Measurements from ENCODE around the gene SRD5A1.
A peak's percentile ranks its signal among the peaks of the same experiment; 100 is the strongest.

Gene SRD5A1

DNA sequence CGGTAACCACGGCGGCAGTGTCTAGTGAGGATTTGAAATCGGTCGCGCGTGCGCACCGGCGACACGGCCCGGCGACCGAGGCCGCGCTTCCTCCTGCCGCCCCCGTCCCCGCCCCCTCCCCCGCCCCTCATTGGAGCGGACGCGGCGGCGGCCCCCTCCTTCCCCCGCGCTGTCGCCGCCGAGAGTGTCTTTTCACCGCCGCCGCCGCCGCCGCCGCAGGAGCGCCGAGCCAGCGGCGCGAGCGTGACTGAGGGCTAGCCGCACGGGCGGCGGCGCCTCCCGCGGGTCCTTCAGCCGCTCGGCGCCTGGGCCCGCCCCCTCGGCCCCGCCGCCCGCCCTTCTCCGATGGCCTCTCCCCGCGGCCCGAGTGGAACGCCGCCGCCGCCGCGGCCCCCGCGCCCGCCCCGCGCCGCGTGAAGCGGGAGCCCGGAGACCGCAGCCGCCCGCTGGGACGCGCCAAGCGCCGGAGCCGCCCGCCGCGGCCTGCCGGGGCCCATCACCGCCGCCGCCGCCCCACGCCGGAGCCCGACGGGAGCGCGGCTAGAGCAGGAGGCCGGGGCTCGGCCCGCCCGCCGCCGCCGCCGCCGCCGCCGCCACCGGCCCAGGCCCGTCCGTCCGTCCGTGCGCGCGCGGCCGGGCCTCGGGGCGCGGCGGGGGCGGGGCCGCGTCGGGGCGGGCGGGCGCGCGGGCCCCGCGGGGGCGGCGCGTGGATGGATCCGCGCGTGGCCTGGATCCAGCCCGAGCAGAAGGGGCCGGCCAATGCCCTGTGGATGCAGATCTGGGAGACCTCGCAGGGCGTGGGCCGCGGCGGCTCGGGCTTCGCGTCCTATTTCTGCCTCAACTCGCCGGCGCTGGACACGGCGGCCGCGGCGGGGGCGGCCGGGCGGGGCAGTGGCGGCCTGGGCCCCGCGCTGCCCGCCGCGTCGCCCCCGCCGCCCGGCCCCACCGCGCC is 80.3 kb downstream of the SRD5A1 start, which contains the start of gene TENT4A:
Gene TENT4A, plus strand, starts transcription at position 159 of the 952 bp plus-strand sequence. Its CDS starts 552 bp downstream, at position 711.
- DNase-seq (ENCODE audit: low spot score) = peak; percentile 99

DNA sequence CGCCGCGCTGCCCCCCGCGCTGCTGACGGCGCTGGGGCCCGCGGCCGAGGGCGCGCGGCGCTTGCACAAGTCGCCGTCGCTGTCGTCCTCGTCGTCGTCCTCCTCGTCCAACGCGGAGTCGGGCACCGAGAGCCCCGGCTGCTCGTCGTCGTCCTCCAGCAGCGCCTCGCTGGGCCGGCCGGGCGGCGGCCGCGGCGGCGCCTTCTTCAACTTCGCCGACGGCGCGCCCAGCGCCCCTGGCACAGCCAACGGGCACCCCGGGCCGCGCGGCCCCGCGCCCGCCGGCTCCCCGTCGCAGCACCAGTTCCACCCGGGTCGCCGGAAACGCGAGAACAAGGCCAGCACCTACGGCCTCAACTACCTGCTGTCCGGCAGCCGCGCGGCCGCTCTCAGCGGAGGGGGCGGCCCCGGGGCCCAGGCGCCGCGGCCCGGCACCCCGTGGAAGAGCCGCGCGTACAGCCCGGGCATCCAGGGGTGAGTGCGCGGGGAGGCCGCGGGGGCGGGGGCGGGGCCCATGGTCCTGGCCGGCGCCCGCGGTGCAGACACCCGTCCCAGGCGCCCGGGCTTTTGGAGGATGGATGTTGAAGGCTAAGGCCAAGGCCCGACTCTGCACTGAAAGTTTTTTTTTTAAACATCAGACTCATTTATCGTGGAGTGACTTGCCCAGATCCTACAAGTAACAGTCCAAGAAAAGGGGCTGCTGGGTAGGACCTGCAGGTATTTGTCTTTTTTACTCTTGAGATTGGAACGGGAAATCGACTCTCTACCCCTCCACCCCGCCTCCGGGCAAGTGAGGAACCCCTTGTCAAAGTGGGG is 81.2 kb downstream of the SRD5A1 start:
- DNase-seq (ENCODE audit: low spot score) = peak; percentile 69

DNA sequence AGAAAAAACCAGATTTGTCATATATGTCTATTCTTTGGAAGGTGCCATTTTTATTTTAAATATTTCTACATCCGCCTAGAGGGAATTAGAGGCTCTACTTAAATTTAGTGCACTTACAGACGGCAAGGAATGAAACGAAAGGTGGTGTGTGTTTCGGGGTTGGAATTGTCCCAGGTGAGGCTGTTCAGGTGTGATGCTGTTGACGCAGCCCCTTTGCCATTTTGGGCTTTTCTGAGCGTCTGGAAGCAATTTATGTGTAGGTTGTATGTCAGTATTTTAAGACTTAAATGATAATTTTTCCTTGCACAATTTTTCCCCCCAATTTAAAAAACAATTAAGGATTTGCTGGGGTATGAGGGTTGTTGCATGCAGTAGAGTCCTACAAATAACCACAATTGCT is 82.0 kb downstream of the SRD5A1 start:
- no peak for DNase-seq (ENCODE audit: low spot score)

DNA sequence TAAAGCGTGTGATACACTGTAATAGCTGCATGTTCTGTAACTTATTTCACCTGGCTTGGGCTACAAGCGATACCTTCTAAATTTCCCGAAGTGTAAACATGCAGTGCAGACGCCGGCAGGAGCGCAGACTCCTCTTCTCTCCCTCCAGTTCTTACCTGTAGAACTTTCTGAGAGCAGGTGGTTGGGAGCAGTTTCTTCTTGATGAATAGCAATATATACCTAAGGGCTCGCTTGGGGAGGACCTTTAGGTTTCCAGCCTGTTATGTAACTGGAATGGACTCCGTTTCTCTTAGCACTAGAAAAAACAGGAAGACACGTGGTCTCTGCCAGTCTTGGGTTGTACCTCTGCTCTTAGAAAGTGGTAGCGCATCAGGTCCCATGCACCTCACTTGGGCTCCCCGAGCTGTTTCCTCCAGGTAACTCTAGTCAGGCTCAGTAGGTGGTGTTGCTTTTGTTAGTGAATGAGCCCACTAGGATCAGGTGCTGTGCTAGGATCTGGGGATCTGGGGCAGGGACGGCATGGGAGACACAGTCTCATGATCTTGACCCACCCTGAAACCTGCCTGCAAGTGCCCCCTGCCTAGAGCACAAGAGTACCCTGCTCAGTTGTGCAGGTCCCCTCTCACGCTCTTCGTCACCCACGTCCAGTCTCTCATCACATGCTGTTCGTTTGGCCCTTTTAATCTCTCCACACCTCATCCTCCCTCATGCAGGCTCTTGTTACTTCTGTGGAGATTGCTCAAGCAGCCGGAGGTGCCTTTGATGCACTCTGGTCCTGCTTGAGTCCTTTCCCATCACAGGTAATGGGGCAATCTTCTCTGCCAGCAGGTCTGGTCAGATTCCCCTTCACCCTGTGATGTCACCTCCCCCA is 82.8 kb downstream of the SRD5A1 start:
- DNase-seq (ENCODE audit: low spot score) = no peak

DNA sequence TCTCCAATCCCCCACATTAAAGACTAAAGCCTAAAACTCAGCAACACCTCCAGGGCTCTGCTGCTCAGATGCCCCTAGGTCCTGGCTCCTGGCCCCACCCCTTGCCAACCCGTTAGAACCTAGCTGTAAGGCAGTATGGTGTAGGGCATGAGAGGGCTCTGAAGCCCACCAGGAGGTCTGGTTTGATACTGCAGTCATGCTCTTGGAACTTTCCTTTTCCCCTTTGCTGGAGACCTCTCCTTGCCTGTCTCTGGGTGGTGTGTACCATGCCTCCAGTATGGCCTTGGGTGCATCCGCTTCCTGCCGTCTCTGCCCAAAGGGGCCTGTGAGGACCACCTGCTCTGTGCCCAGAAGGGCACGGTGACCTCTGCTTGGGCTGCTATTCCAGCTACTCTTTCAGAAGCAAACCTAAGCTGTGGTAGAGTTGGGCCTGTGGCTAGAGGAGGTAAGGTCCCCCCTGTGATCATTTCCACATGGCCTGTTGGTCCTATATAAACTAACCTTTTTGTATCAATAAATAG is 83.4 kb downstream of the SRD5A1 start:
- no peak for DNase-seq (ENCODE audit: low spot score)

DNA sequence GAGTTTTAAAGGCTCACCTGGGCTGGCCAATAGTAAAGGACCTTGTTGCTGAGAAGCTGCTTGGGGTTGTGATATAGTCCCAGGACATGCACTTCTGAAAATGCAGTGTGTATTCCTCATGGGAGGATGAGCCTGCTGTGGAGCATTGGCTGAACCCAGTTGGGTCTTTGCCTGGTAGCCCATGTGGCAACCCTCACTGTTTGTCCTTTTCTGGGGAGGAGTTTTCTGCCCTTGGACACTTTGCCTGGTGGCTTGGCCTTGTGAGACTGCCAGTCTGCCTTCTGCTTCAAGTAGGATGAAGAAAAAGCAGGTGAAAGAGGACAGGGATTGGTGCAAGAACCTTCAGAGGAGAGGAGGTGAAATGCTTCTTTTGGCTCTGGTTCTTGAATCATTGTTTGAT is 84.0 kb downstream of the SRD5A1 start:
- no peak for DNase-seq (ENCODE audit: low spot score)

DNA sequence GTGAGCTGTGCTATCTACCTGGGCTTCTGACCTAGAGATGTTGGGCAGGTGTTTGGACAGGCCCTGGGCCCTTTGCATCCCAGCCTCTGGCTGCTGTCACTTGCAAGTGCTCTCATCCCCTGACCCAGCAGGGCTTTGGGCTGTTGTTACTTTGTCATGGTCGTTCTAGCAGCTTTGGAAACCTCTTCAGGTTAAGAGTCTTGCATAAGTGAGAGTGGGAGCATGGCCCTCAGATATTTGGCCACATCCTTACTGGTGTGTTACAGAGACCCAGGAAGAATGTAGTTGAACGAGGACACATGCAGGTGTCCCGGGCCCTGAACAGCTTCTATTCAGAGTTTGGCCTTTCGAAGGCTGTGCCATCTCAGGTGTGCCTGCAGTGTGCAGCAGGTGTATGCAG is 84.4 kb downstream of the SRD5A1 start:
- no peak for DNase-seq (ENCODE audit: low spot score)

DNA sequence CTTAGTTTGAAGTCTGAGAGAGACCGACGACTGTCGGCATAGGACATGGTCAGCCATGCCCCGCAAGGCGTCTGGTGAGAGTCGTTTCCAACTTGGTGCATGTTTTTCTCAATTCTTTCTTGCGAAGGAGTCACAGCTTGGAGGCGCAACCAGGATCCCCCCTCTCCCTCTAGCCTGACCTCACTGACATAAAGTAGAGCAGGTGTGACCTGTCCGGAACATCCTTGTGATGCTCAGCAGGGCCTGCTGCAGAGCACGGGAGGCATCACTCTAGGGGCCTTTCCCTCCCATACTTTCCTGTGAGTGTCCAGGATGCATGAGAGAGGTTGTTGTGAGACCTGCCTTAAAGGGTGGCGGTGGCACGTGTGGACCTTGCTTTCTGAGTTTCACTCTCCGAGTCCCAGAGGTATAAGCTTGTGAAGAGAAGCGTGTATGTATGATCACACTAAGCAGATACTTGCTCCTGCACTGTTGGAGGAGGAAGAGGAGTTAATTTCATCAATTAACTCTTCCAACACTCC is 85.0 kb downstream of the SRD5A1 start:
- DNase-seq (ENCODE audit: low spot score) = no peak

DNA sequence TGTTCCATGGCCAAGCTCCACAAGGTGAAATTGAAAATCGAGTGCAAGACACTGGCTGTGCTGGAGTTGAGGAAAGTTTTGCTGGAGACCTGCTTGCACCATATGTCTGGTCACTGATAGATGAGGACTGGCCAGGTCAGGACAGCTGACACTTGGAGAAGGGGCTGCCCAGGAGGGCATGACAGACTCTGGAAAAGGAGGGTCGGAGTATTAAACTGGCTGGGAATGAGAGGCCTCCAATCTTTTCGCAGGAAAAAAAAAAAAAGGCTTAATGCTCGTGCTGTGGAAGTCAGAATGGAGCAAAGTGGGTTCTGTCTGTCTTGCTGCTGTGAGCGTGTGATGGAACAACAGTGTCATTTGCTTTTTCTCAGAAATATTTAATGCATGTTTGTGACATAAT is 85.5 kb downstream of the SRD5A1 start:
- DNase-seq (ENCODE audit: low spot score) = no peak

DNA sequence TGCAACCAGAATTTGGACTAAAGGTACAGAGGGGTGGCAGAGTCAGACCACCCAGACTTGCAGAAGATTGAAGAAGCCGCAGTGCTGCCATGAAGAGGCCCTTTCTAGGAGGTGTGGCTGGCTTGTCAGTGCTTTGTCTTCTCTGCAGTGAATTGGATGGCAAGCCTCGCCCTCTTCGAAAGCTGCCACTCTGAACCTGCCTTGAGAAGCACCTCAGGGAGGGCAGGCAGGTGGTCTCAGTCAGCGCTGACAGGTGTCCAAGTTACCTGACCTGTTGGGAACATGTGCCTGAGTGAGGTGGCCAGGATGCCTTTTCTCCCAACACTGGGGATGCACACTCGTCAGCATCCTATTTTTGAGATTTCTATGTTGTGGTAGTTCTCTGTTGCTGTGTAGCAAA is 86.2 kb downstream of the SRD5A1 start:
- DNase-seq (ENCODE audit: low spot score) = no peak

DNA sequence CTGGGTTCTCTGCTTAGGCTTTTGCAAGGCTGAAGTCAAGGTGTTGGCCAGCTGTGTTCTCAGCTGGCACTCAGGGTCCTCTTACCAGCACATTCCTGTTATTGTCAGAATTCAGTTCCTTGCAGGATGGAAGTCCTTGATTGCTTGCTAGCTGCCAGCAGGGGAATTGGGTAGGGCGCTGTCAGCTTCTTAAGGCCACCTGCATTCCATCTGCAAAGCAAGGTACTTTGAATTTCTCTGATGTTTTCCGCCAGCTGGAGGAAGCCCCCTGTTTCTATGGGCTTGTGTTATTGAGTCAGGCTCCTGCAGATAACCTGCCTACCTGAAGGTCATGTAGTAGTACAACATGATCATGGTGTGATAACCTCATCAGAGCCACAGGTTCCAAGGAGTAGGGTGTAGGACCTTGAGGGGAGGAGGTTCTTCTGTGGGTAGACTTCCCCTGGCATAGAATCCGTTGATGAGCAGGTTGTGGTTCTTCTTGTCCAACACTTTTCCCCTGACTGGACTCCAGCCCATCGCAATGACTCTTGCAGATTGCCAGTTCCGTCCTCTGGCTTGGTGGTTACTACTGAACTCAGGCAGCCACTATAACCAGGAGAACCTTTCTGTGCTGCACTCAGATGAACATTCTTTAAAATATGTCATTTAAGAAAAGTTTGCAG is 86.8 kb downstream of the SRD5A1 start:
- no peak for DNase-seq (ENCODE audit: low spot score)

DNA sequence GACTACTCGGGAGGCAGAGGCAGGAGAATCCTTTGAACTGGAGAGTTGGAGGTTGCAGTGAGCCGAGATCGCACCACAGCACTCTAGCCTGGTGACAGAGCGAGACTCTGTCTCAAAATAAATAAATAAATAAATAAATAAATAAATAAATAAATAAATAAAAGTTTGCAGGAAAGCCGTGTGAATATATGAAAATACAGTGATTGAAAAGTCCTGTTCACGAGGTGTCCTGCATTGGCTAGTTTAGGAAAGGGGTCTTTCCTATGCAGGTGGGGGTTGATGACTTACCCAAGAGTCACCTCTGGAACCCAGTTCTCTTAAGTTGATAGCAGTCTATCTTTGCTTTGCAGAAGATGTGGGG is 87.3 kb downstream of the SRD5A1 start:
- no peak for DNase-seq (ENCODE audit: low spot score)

DNA sequence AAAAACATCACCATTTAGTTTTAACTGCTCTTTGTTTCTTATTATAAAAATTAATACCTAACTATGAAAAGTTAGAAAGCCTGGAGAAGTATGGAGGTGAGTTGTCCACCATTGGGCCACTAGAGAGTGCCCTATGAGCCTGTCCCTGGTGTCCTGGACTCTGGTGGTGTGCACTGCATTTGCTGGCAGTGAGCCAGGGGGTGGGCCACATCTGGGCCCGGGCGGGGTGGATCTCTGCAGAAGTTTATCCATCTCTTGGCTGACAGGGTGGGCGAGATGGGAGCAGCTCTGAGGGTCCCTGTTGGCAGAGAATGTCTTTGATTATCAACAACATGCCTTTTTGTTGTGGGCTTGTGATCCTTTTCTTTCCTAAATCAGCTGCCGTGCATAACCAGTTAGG is 88.2 kb downstream of the SRD5A1 start:
- DNase-seq (ENCODE audit: low spot score) = no peak

DNA sequence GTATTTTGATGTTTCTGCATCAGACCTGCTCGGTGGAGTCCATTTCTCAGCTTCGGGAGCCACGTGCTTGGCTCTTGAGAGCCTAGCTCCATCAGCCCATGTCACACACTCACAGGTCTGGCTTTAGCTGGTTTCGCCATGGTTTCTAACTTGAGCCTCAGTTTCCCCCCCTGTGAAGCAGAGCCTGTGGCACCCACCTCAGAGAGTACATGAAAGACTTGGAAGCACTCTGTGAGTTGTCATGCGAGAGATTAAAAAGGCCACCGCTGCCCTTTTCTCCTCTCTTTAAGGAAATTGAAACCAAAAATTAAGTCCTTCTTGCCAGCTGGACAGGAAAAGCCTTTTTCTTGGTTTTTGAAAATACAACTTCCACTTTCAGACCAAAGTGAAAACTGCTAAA is 88.8 kb downstream of the SRD5A1 start:
- DNase-seq (ENCODE audit: low spot score) = peak; percentile 40

DNA sequence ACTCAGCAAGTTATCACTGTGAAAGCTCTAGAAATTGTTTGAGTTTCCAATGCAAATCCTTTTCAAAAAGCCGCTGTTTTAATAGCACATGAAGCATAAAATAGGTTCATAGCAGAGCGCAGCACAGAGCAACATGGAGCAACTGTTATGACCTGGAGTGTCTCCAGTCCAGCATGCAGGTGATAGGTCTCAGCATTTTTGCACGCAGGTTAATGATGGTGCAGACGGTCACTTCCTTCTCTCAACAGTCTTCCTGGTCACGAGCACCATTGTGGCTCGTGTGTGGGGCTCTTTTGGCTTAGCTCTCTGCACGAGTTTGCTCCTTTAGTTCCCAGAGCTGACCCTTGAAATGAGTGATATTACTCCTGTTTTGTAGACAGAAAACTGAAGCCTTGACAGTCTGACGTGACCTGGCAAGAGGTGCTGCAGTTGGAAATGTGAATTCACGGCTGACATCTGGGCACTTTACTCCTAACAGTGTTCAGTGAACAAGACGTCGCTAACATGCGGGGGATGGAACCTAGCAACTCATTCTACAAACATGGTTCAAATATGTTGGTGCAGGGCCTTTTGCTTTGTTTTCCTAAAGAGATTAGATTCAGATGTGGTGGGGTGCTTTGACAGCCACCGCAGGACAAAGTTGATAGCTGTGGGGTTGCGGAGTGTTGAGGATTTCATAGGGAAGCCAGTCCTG is 90.0 kb downstream of the SRD5A1 start:
- no peak for DNase-seq (ENCODE audit: low spot score)

DNA sequence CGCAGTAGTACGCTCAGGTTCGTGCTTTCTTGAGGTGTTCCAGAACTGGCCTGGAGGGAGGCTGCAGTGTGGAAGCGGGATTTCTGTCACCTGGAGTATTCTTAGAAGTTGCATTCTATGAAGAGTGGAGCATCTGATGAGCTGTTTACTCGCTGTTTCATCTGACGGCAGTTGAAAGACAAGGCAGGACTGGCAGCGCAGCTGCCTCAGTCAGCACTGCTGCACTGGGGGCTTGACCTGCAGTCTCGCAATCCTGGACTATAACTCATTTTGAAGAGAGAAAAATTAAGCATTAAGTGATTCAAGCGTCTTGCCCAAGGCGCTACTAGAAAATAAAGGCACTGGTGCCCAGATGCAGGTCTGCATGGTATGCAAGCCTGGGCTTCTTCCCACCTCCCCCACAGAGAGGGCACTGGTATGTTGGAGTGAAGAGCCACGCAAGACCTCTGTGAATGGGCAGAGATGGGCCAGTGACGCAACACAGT is 90.6 kb downstream of the SRD5A1 start:
- DNase-seq (ENCODE audit: low spot score) = no peak
